Naive thymus-derived CD8-positive, alpha-beta T cell (primary cell): ENCODE measurements around the gene WDFY3. TPM values are rescaled to one million over a fixed set of nuclear protein-coding genes. Genes with fewer than 3 reads are reported as not detected.

ENCODE experiments used
- ATAC-seq, 2 donors: fragments of 150-1000 bp; cut with Tn5 transposase in 1 of 2; sonication (Bioruptor Pico), chemical (Tn5 transposase) in 1 of 2; 1 replicate in 1 of 2; 2 replicates in 1 of 2; pipeline ENCODE4 v1.10.0; 2021; ENCODE audit warnings: mild to moderate bottlenecking in 2 of 2, moderate library complexity in 2 of 2
- POLR2A ChIA-PET: fragments of 350-600 bp; sonication (Branson Sonifier 250); formaldehyde crosslinking; loops from one replicate; lab custom pipeline; 2021; ENCODE audit warnings: antibody characterized with exemption; lab: Charles Lee
- DNase-seq, 10 donors: peaks; one replicate each; pipeline versions ENCODE4 v3.0.0 to v3.0.0-alpha.2; 2020 to 2022
- H3K27ac Mint-ChIP-seq, 10 donors: one replicate each; pipeline ENCODE4 v1.8.0; 2020 to 2022; ENCODE audit warnings: mild to moderate bottlenecking in 10 of 10, mixed read lengths in 10 of 10, moderate library complexity in 4 of 10, inconsistent platforms in 1 of 10
- H3K27me3 Mint-ChIP-seq, 5 donors: one replicate each; pipeline ENCODE4 v1.8.0; 2021 to 2022; ENCODE audit warnings: mixed read lengths in 5 of 5
- H3K36me3 Mint-ChIP-seq, 3 donors: one replicate each; pipeline ENCODE4 v1.8.0; 2020 to 2022; ENCODE audit warnings: mixed read lengths in 3 of 3, mild to moderate bottlenecking in 2 of 3, inconsistent platforms in 1 of 3
- H3K4me1 Mint-ChIP-seq, 4 donors: one replicate each; pipeline ENCODE4 v1.8.0; 2021 to 2022; ENCODE audit warnings: mixed read lengths in 4 of 4
- H3K4me3 Mint-ChIP-seq, 10 donors: one replicate each; pipeline ENCODE4 v1.8.0; 2020 to 2022; ENCODE audit warnings: mild to moderate bottlenecking in 10 of 10, mixed read lengths in 10 of 10, moderate library complexity in 6 of 10, inconsistent platforms in 1 of 10
- H3K9me3 Mint-ChIP-seq, 9 donors: one replicate each; pipeline ENCODE4 v1.8.0; 2020 to 2022; ENCODE audit warnings: mixed read lengths in 9 of 9, mild to moderate bottlenecking in 3 of 9, inconsistent platforms in 1 of 9, moderate library complexity in 1 of 9
- polyA plus RNA-seq, 3 donors: library from polyadenylated mRNA; unstranded; fragments of 300-500 nt; fragmentation: Illumina TruSeq; gene quantifications; one replicate each; pipeline ENCODE4 v1.2.3, GENCODE V29; 2021
- total RNA-seq, 8 experiments: library from RNA in 2 of 8; stranded (reverse) in 2 of 8; gene quantifications; one replicate each; pipeline ENCODE4 v1.2.3 and lab custom pipeline; 2021 to 2026

Gene WDFY3
- total and polyA plus RNA-seq, 5 experiments from 2014 or later, result 0.02 to 1.0 (median 0.70) TPM; not detected in 2

DNA sequence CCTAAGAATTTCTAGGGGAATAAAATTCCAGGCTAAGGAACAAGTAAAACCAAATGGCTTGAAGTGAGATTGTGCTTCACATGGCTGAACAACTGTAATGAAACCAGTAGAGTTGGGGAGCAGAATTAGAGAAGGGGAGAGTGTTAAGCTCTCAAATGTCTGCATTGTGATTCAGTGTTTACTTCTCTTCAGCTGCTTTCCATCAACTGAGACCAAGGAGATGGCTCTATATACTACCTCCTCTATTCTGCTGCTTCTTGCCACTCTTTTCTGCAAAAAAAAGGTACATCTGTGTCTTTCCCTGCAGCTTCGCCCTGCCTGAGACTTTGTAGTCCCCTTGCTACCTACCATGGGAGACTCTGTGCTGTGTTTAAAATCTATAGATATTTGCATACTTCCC, 73.5 kb downstream of the WDFY3 start:
- ATAC-seq, result no peak
- POLR2A ChIA-PET, result no interaction called here
- Mint-ChIP-seq H3K36me3 (no peaks in the 10 kb centered on the region), H3K9me3 (peaks cover 0 to 3% (median 0%) of the 10 kb centered on the region in 9 donors), H3K27ac (no peak overlapping the region), H3K4me3 (no peak overlapping the region), H3K27me3 (peaks cover 0 to 6% (median 0%) of the 10 kb centered on the region in 5 donors), H3K4me1 (no peaks in the 10 kb centered on the region)
- DNase-seq, result no peak

GRCh38 chr4:84887824-84888223, 78.7 kb downstream of the WDFY3 start:
- ATAC-seq, result no peak
- DNase-seq, result no peak
- no peak overlapping the region for H3K4me3 Mint-ChIP-seq
- peaks cover 0 to 4% (median 0%) of the 10 kb centered on the region in 9 donors for H3K9me3 Mint-ChIP-seq
- POLR2A ChIA-PET, result no interaction called here
- peaks cover 0 to 4% (median 0%) of the 10 kb centered on the region in 5 donors for H3K27me3 Mint-ChIP-seq
- H3K4me1 Mint-ChIP-seq, result no peaks in the 10 kb centered on the region
- no peaks in the 10 kb centered on the region for H3K36me3 Mint-ChIP-seq
- no peak overlapping the region for H3K27ac Mint-ChIP-seq

GRCh38 chr4:84879651-84880200, 86.8 kb downstream of the WDFY3 start:
- Mint-ChIP-seq H3K27me3 (peaks cover 0 to 11% (median 3%) of the 10 kb centered on the region in 5 donors), H3K36me3 (no peaks in the 10 kb centered on the region), H3K4me1 (no peaks in the 10 kb centered on the region), H3K4me3 (no peak overlapping the region), H3K27ac (no peak overlapping the region), H3K9me3 (peaks cover 0 to 2% (median 0%) of the 10 kb centered on the region in 9 donors)
- ATAC-seq (no peak), DNase-seq (no peak)
- POLR2A ChIA-PET, result no interaction called here

GRCh38 chr4:84878546-84878945, 87.9 kb downstream of the WDFY3 start:
- POLR2A ChIA-PET, result no interaction called here
- Mint-ChIP-seq H3K4me1 (no peaks in the 10 kb centered on the region), H3K9me3 (peaks cover 0 to 2% (median 0%) of the 10 kb centered on the region in 9 donors), H3K27me3 (peaks cover 0 to 11% (median 3%) of the 10 kb centered on the region in 5 donors), H3K36me3 (no peaks in the 10 kb centered on the region), H3K4me3 (no peak overlapping the region), H3K27ac (no peak overlapping the region)
- ATAC-seq, result no peak
- no peak for DNase-seq

DNA sequence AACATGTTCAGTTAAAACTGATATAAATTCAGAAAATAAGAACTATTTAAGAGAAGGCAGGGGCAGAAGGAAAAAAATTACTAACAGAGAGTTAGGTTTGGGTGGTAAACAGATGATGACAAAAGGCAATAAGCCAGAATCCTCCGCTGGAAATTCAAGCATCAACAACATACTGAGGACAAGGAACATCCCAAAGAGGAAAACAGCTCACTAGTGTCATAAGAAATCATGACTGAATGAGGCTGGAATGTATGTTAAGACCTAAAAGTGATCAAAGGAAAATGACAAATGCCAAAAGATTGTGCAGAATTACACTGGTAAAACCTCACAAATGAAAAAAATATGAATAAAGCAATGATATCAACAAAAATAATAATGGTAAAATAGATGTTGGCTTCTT, 88.4 kb downstream of the WDFY3 start:
- DNase-seq (no peak), ATAC-seq (no peak)
- peaks cover 0 to 11% (median 3%) of the 10 kb centered on the region in 5 donors for H3K27me3 Mint-ChIP-seq
- POLR2A ChIA-PET, result no interaction called here
- no peaks in the 10 kb centered on the region for H3K4me1 Mint-ChIP-seq
- no peaks in the 10 kb centered on the region for H3K36me3 Mint-ChIP-seq
- peaks cover 0 to 2% (median 0%) of the 10 kb centered on the region in 9 donors for H3K9me3 Mint-ChIP-seq
- H3K4me3 Mint-ChIP-seq, result no peak overlapping the region
- H3K27ac Mint-ChIP-seq, result no peak overlapping the region

GRCh38 chr4:84877051-84877833, 89.2 kb downstream of the WDFY3 start:
- no peaks in the 10 kb centered on the region for H3K4me1 Mint-ChIP-seq
- H3K4me3 Mint-ChIP-seq, result no peak overlapping the region
- no peak overlapping the region for H3K27ac Mint-ChIP-seq
- ATAC-seq (no peak), DNase-seq (no peak)
- POLR2A ChIA-PET, result no interaction called here
- no peaks in the 10 kb centered on the region for H3K36me3 Mint-ChIP-seq
- peaks cover 0 to 11% (median 3%) of the 10 kb centered on the region in 5 donors for H3K27me3 Mint-ChIP-seq
- peaks cover 0 to 2% (median 0%) of the 10 kb centered on the region in 9 donors for H3K9me3 Mint-ChIP-seq

- DNase-seq (no peak), ATAC-seq (no peak)
- POLR2A ChIA-PET, result no interaction called here
- H3K27me3 Mint-ChIP-seq, result peaks cover 0 to 11% (median 3%) of the 10 kb centered on the region in 5 donors
- H3K4me1 Mint-ChIP-seq, result no peaks in the 10 kb centered on the region
- no peak overlapping the region for H3K27ac Mint-ChIP-seq
- no peaks in the 10 kb centered on the region for H3K36me3 Mint-ChIP-seq
- H3K9me3 Mint-ChIP-seq, result peaks cover 0 to 2% (median 0%) of the 10 kb centered on the region in 9 donors
- no peak overlapping the region for H3K4me3 Mint-ChIP-seq
Observed at GRCh38 chr4:84875636-84876371, 90.7 kb downstream of the WDFY3 start.

- peaks cover 0 to 2% (median 0%) of the 10 kb centered on the region in 9 donors for H3K9me3 Mint-ChIP-seq
- peaks cover 0 to 6% (median 0%) of the 10 kb centered on the region in 5 donors for H3K27me3 Mint-ChIP-seq
- no peaks in the 10 kb centered on the region for H3K36me3 Mint-ChIP-seq
- POLR2A ChIA-PET, result no interaction called here
- H3K27ac Mint-ChIP-seq, result no peak overlapping the region
- H3K4me1 Mint-ChIP-seq, result no peaks in the 10 kb centered on the region
- ATAC-seq, result no peak
- no peak overlapping the region for H3K4me3 Mint-ChIP-seq
- DNase-seq, result no peak
Observed at GRCh38 chr4:84874619-84875018, 91.9 kb downstream of the WDFY3 start.

GRCh38 chr4:84870398-84871163, 95.9 kb downstream of the WDFY3 start:
- POLR2A ChIA-PET, result no interaction called here
- no peak overlapping the region for H3K4me3 Mint-ChIP-seq
- no peak for ATAC-seq

DNA sequence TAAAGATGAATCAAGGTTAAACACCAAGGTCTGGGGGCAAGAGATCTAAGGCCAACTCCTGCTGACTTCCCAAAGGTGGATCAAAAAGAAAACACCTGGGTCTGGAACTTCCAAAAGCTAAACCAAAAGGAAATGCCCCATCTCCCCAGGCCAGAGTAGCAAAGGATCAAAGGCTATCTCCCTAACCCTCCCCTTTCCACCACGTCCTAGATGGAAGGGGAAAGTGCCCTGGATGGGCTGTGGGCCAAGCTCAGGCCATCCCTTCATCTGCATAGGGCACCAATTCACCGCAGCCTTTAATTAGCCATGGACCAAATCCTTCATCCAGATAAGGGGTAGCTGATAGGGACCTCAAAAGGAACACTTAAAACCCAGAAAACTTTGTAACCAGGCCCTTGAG, 100.2 kb downstream of the WDFY3 start:
- DNase-seq (no peak), ATAC-seq (no peak)
- peaks cover 0 to 4% (median 0%) of the 10 kb centered on the region in 5 donors for H3K27me3 Mint-ChIP-seq
- no peaks in the 10 kb centered on the region for H3K9me3 Mint-ChIP-seq
- H3K4me1 Mint-ChIP-seq, result no peaks in the 10 kb centered on the region
- POLR2A ChIA-PET, result no interaction called here
- no peak overlapping the region for H3K4me3 Mint-ChIP-seq
- H3K27ac Mint-ChIP-seq, result no peak overlapping the region
- H3K36me3 Mint-ChIP-seq, result no peaks in the 10 kb centered on the region

More at GRCh38 chr4:84870398-84871163, 95.9 kb downstream of the WDFY3 start:
- Mint-ChIP-seq H3K36me3 (no peaks in the 10 kb centered on the region), H3K27ac (no peak overlapping the region), H3K9me3 (no peaks in the 10 kb centered on the region), H3K4me1 (no peaks in the 10 kb centered on the region), H3K27me3 (peaks cover 0 to 2% (median 0%) of the 10 kb centered on the region in 5 donors)
- DNase-seq, result no peak

DNA sequence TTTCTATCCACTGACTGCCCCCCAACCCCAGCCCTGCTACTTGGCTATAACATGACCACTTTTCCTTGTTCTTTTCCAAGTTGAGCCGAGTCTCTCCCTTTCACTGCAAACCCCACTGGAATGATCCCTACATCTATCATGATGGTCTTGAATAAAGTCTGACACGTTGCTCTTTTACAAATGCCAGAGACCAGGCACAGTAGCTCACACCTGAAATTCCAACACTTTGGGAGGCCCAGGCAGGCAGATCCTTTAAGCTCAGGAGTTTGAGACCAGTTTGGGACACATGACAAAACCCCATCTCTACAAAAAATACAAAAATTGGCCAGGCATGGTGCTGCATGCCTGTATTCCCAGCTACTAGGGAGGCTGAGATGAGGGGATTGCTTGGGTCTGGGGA, 100.9 kb downstream of the WDFY3 start:
- ATAC-seq (no peak), DNase-seq (no peak)
- Mint-ChIP-seq H3K4me1 (no peaks in the 10 kb centered on the region), H3K4me3 (no peak overlapping the region), H3K36me3 (no peaks in the 10 kb centered on the region), H3K27me3 (peaks cover 0 to 4% (median 0%) of the 10 kb centered on the region in 5 donors), H3K27ac (no peak overlapping the region), H3K9me3 (no peaks in the 10 kb centered on the region)
- POLR2A ChIA-PET, result no interaction called here

DNA sequence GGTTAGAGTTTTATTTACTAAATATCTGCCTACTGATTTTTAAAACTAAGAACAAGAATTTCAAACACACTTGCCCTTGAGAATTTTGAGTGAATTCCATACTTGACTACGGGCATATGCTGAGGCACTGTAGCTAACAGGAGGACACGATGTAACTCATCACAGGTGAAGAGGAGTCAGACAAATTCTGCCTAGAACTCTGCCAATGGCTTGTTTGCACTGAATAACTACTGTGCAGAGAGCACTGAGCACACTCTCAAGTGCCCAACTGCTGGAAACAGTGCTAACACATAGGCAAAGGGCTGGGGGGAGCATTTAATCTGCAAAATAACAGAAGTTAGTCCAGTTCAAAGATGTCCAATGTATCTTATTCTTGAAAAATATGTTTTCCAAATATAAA, 104.4 kb downstream of the WDFY3 start:
- DNase-seq, result no peak
- ATAC-seq, result no peak
- no peak overlapping the region for H3K4me3 Mint-ChIP-seq
- no peaks in the 10 kb centered on the region for H3K9me3 Mint-ChIP-seq
- H3K27ac Mint-ChIP-seq, result no peak overlapping the region
- POLR2A ChIA-PET, result no interaction called here
- H3K4me1 Mint-ChIP-seq, result no peaks in the 10 kb centered on the region
- H3K36me3 Mint-ChIP-seq, result no peaks in the 10 kb centered on the region
- H3K27me3 Mint-ChIP-seq, result peaks cover 0 to 16% (median 5%) of the 10 kb centered on the region in 5 donors
